SK-N-SH (cell line): Measurements from ENCODE around the gene DDRGK1. TPM values are rescaled to one million over a fixed set of nuclear protein-coding genes. Genes with fewer than 3 reads are reported as not detected.
A peak's percentile ranks its signal among the peaks of the same experiment; 100 is the strongest.

Experiments used
- CTCF ChIA-PET: fragments of 300-600, 350-600 bp; formaldehyde crosslinking; extraction: SDS; loops from one replicate; lab custom pipeline; 2021; lab: Yijun Ruan, JAX
- POLR2A ChIA-PET: fragments of 350-600 bp; sonication (Branson Sonifier 250); formaldehyde crosslinking; extraction: SDS; loops from one replicate; lab custom pipeline; 2020; ENCODE audit warnings: antibody characterized with exemption, inconsistent platforms; lab: Yijun Ruan, JAX
- DNase-seq: peaks from one replicate; pipeline ENCODE4 v3.0.0; 2012
- H2AFZ ChIP-seq: fragments of 200-600 bp; sonication (generic); 2 replicates; pipeline ENCODE4 v1.8.1; 2016; ENCODE audit warnings: antibody characterized with exemption, mild to moderate bottlenecking, low read depth
- H3F3A ChIP-seq: fragments of 200-600 bp; sonication (generic); replicated peaks from 2 replicates; pipeline ENCODE3; 2016; ENCODE audit warnings: antibody characterized with exemption, mild to moderate bottlenecking; ENCODE audit not compliant: insufficient read depth
- H3K27ac ChIP-seq, 2 experiments: fragments of 200-500 bp in 1 of 2; fragments of 200-600 bp in 1 of 2; sonication (Bioruptor generic) in 1 of 2; sonication (generic), shearing (Covaris generic) in 1 of 2; 2 replicates each; pipeline versions ENCODE4 v1.5.1 to v1.6.1; 2014 to 2016; ENCODE audit warnings: low read depth in 2 of 2, inconsistent platforms in 1 of 2, low read length in 1 of 2, mild to moderate bottlenecking in 1 of 2, mixed read lengths in 1 of 2
- H3K27me3 ChIP-seq: fragments of 200-600 bp; sonication (generic), shearing (Covaris generic); 2 replicates; pipeline ENCODE4 v1.6.1; 2016; ENCODE audit warnings: mixed run types; ENCODE audit not compliant: insufficient read depth
- H3K36me3 ChIP-seq, 2 experiments: fragments of 200-500 bp in 1 of 2; fragments of 200-600 bp in 1 of 2; sonication (Bioruptor generic) in 1 of 2; sonication (generic) in 1 of 2; replicated peaks in 1 of 2; 2 replicates each; pipeline versions ENCODE3 to v1.5.1; 2014 to 2016; ENCODE audit warnings: low read length in 1 of 2, mild to moderate bottlenecking in 1 of 2; ENCODE audit not compliant: insufficient read depth in 2 of 2, control insufficient read depth in 1 of 2
- H3K4me1 ChIP-seq, 2 experiments: fragments of 200-500 bp in 1 of 2; fragments of 200-600 bp in 1 of 2; sonication (Bioruptor generic) in 1 of 2; sonication (generic), shearing (Covaris generic) in 1 of 2; 2 replicates each; pipeline versions ENCODE4 v1.5.1 to v1.6.1; 2014 to 2016; ENCODE audit warnings: low read depth in 1 of 2, low read length in 1 of 2, mixed run types in 1 of 2; ENCODE audit not compliant: insufficient read depth in 2 of 2, control insufficient read depth in 1 of 2
- H3K4me2 ChIP-seq: fragments of 200-600 bp; sonication (generic), shearing (Covaris generic); 2 replicates; pipeline ENCODE4 v1.6.1; 2017; ENCODE audit warnings: mixed run types
- H3K4me3 ChIP-seq, 2 experiments: fragments of 200-500 bp in 1 of 2; fragments of 200-600 bp in 1 of 2; sonication (Bioruptor generic) in 1 of 2; sonication (generic), shearing (Covaris generic) in 1 of 2; 2 replicates each; pipeline versions ENCODE4 v1.5.1 to v1.8.1; 2014 to 2016; ENCODE audit warnings: low read depth in 2 of 2, inconsistent platforms in 1 of 2, low read length in 1 of 2, mild to moderate bottlenecking in 1 of 2, mixed read lengths in 1 of 2, moderate library complexity in 1 of 2
- H3K79me2 ChIP-seq: fragments of 200-600 bp; sonication (generic); 2 replicates; pipeline ENCODE4 v1.8.1; 2017; ENCODE audit warnings: mild to moderate bottlenecking; ENCODE audit not compliant: insufficient read depth
- H3K9ac ChIP-seq: fragments of 200-600 bp; sonication (generic); 2 replicates; pipeline ENCODE4 v1.6.1; 2017; ENCODE audit warnings: mixed run types
- H3K9me2 ChIP-seq: fragments of 200-600 bp; sonication (generic); 2 replicates; pipeline ENCODE4 v1.6.1; 2017; ENCODE audit warnings: mixed run types
- H3K9me3 ChIP-seq: fragments of 200-600 bp; sonication (generic); 2 replicates; pipeline ENCODE4 v1.6.1; 2017; ENCODE audit warnings: mixed run types, mild to moderate bottlenecking, moderate library complexity
- H4K20me1 ChIP-seq: fragments of 200-600 bp; sonication (generic); 2 replicates; pipeline ENCODE4 v1.6.1; 2017; ENCODE audit warnings: mild to moderate bottlenecking, mixed run types; ENCODE audit not compliant: insufficient read depth
- ELF1 ChIP-seq: IDR thresholded peaks from 2 replicates; pipeline ENCODE4 v1.4.0; 2012
- EP300 ChIP-seq, 2 experiments: IDR thresholded peaks; 2 replicates each; pipeline versions ENCODE4 v1.4.0 to v1.6.1; 2012; ENCODE audit warnings: borderline replicate concordance in 1 of 2, low read depth in 1 of 2, low read length in 1 of 2
- FOSL2 ChIP-seq: IDR thresholded peaks from 2 replicates; pipeline ENCODE4 v1.4.0; 2012; ENCODE audit warnings: low read depth, mild to moderate bottlenecking, moderate library complexity, borderline replicate concordance
- FOXJ3 ChIP-seq: sonication (generic); formaldehyde crosslinking; IDR thresholded peaks from 2 replicates; pipeline ENCODE4 v1.5.1; 2020; ENCODE audit warnings: mild to moderate bottlenecking, missing genetic modification reagents
- GATA2 ChIP-seq: sonication (generic); formaldehyde crosslinking; IDR thresholded peaks from 2 replicates; pipeline ENCODE4 v1.5.0; 2020; ENCODE audit warnings: mild to moderate bottlenecking, missing genetic modification reagents
- MXI1 ChIP-seq: IDR thresholded peaks from 2 replicates; pipeline ENCODE4 v1.6.1; 2012; ENCODE audit warnings: mild to moderate bottlenecking, low read depth, low read length, improper control_type of control experiment
- NRF1 ChIP-seq: IDR thresholded peaks from 2 replicates; pipeline ENCODE4 v1.6.1; 2012; ENCODE audit warnings: low read depth, mild to moderate bottlenecking, low read length
- PBX3 ChIP-seq: IDR thresholded peaks from 2 replicates; pipeline ENCODE4; 2012
- POLR2AphosphoS5 ChIP-seq: IDR thresholded peaks from 2 replicates; pipeline ENCODE4 v1.6.1; 2012; ENCODE audit warnings: low read depth, low read length
- RAD21 ChIP-seq: IDR thresholded peaks from 2 replicates; pipeline ENCODE4 v1.6.1; 2012; ENCODE audit warnings: mild to moderate bottlenecking, low read length
- RCOR1 ChIP-seq: fragments of 150-350 bp; IDR thresholded peaks from 2 replicates; pipeline ENCODE4 v1.6.1; 2017; ENCODE audit warnings: antibody characterized with exemption, low read length
- REST ChIP-seq: IDR thresholded peaks from 2 replicates; pipeline ENCODE4 v1.6.1; 2012; ENCODE audit warnings: mild to moderate bottlenecking, low read depth, low read length, moderate library complexity
- RFX5 ChIP-seq: IDR thresholded peaks from 2 replicates; pipeline ENCODE4 v1.6.1; 2012; ENCODE audit warnings: mild to moderate bottlenecking, improper control_type of control experiment, low read length
- SMC3 ChIP-seq: IDR thresholded peaks from 2 replicates; pipeline ENCODE4 v1.6.1; 2012; ENCODE audit warnings: low read depth, low read length, improper control_type of control experiment
- TEAD4 ChIP-seq: IDR thresholded peaks from 2 replicates; pipeline ENCODE4 v1.4.0; 2012; ENCODE audit warnings: mild to moderate bottlenecking, borderline replicate concordance; ENCODE audit not compliant: insufficient read depth
- USF1 ChIP-seq: IDR thresholded peaks from 2 replicates; pipeline ENCODE4 v1.4.0; 2012; ENCODE audit warnings: low read depth, borderline replicate concordance
- USF2 ChIP-seq: fragments of 150-350 bp; IDR thresholded peaks from 2 replicates; pipeline ENCODE4 v1.6.1; 2017; ENCODE audit warnings: antibody characterized with exemption, low read length, low read depth, borderline replicate concordance
- WGBS: methylation state at CpG from one replicate; pipeline ENCODE4 v1.1.6; 2017; ENCODE audit warnings: low lambda C conversion rate; 5-methylcytosine and 5-hydroxymethylcytosine counted together
- polyA plus RNA-seq, 3 experiments: library from polyadenylated mRNA; depleted of rRNA; stranded (reverse); fragments of >200 nt; gene quantifications; 2 replicates each; pipeline ENCODE4 v1.2.3, GENCODE V29; 2012

Gene DDRGK1
- polyA plus RNA-seq, 1 of the 3 experiments (the other 2 are of a cell fraction): 70.6 TPM

GRCh38 chr20:3203315-3204123, 963 bp downstream of the DDRGK1 start (continued):
- TF ChIP-seq PBX3: no peak
- no peak for TF ChIP-seq NRF1

- H3K4me2 ChIP-seq: peak overlapping the region; percentile 99
- H3F3A ChIP-seq: no peaks in the 10 kb centered on the region
- H3K9me2 ChIP-seq: no peaks in the 10 kb centered on the region
- H3K36me3 ChIP-seq: peaks cover 8 to 15% of the 10 kb centered on the region in 2 experiments
- DNase-seq: no peak
- H3K9me3 ChIP-seq: no peaks in the 10 kb centered on the region
- no peaks in the 10 kb centered on the region for H3K27me3 ChIP-seq
- WGBS: 38% methylated on average over 9 of the region's 9 CpGs
- TF ChIP-seq RFX5: no peak
- TF ChIP-seq USF2: no peak
- TF ChIP-seq FOSL2: no peak
- no peak for TF ChIP-seq SMC3
- TF ChIP-seq MXI1: no peak
- no peak for TF ChIP-seq TEAD4
- TF ChIP-seq ELF1: no peak
- TF ChIP-seq RAD21: no peak
- TF ChIP-seq RCOR1: no peak
- no peak for TF ChIP-seq GATA2
- TF ChIP-seq, all 33 proteins: peak for 0
- peak overlapping the region; percentile 81 for H3K9ac ChIP-seq
- no peaks in the 10 kb centered on the region for H4K20me1 ChIP-seq
- peaks cover 33% of the 10 kb centered on the region for H3K79me2 ChIP-seq
- H3K27ac ChIP-seq: no peak overlapping the region; a peak in 1 of 4 replicates
- POLR2A ChIA-PET: interaction anchor here (0.7 kb wide), 1 partner anchor 42 kb away, joined by 3 read pairs; no protein-coding TSS in a partner anchor
- CTCF ChIA-PET: interaction anchor here (0.5 to 1.7 kb wide), 5 partner anchors 14 to 868 kb away, joined by 3 to 8 read pairs (median 3); no protein-coding TSS in a partner anchor
- H3K4me3 ChIP-seq: peak overlapping the region; percentile 81 to 90
- peaks cover 5 to 11% of the 10 kb centered on the region in 2 experiments; a peak in 2 of 4 replicates for H3K4me1 ChIP-seq
- H2AFZ ChIP-seq: no peak overlapping the region
Observed at GRCh38 chr20:3202965-3203314, 1.5 kb downstream of the DDRGK1 start.

- ChIA-PET POLR2A (no interaction called here), CTCF (no interaction called here)
- H3K9ac ChIP-seq: no peak overlapping the region
- no peak overlapping the region for H2AFZ ChIP-seq
- peaks cover 27% of the 10 kb centered on the region for H3K79me2 ChIP-seq
- peaks cover 12 to 18% of the 10 kb centered on the region in 2 experiments for H3K36me3 ChIP-seq
- no peaks in the 10 kb centered on the region for H3F3A ChIP-seq
- no peak overlapping the region for H3K4me3 ChIP-seq
- 97% methylated on average over 27 of the region's 27 CpGs for WGBS
- no peaks in the 10 kb centered on the region for H3K9me3 ChIP-seq
- no peak for DNase-seq
- H3K27ac ChIP-seq: no peak overlapping the region
- H3K4me1 ChIP-seq: peaks cover 5 to 11% of the 10 kb centered on the region in 2 experiments; a peak in 2 of 4 replicates
- H4K20me1 ChIP-seq: no peaks in the 10 kb centered on the region
- no peaks in the 10 kb centered on the region for H3K9me2 ChIP-seq
- H3K27me3 ChIP-seq: no peaks in the 10 kb centered on the region
- no peak overlapping the region for H3K4me2 ChIP-seq
- no peak for TF ChIP-seq USF2
- no peak for TF ChIP-seq FOXJ3 (CRISPR knock-in tag)
- no peak for TF ChIP-seq REST
- no peak for TF ChIP-seq EP300 (IDR thresholded peaks at IDR 0.05; ENCODE audit: borderline replicate concordance in 1 of 2, low read depth in 1 of 2, low read length in 1 of 2)
- no peak for TF ChIP-seq POLR2AphosphoS5
- TF ChIP-seq USF1: no peak
Observed at GRCh38 chr20:3199976-3200755, 4.3 kb downstream of the DDRGK1 start.
